ENCODE measurements around the gene APOBEC3F. TPM values are rescaled to one million over a fixed set of nuclear protein-coding genes. Genes with fewer than 3 reads are reported as not detected.
A peak's percentile ranks its signal among the peaks of the same experiment; 100 is the strongest.
"Not testable (repeated sequence)": the region's sequence is repeated elsewhere in the genome, so short reads cannot be mapped to it uniquely, and the experiment has no call there.

APOBEC3F gene
- polyA plus RNA-seq (2012; ENCODE audit: insufficient read depth, insufficient read length), result 2.5 TPM

GRCh38 chr22:39040538-39041296, at the start of gene APOBEC3F:
Gene APOBEC3F, plus strand, starts transcription at chr22:39040864. Its CDS starts 97 bp downstream, at chr22:39040961.
- not testable (repeated sequence) for DNase-seq (ENCODE audit: low read depth, low spot score)
- peak within 1 kb of the TSS; percentile 56 for H3K4me3 ChIP-seq (ENCODE audit: low read length)

- H3K4me3 ChIP-seq (ENCODE audit: low read length); DNase-seq (ENCODE audit: low read depth, low spot score): not testable (repeated sequence)
These were observed 47.7 kb upstream of the APOBEC3F start for GRCh38 chr22:38992871-38993371.

GRCh38 chr22:38996105-38996504, 44.6 kb upstream of the APOBEC3F start:
- no peak overlapping the region for H3K4me3 ChIP-seq (ENCODE audit: low read length)
- no peak for DNase-seq (ENCODE audit: low read depth, low spot score)

GRCh38 chr22:38997518-38997917, 43.1 kb upstream of the APOBEC3F start:
- H3K4me3 ChIP-seq (ENCODE audit: low read length), result no peak overlapping the region
- no peak for DNase-seq (ENCODE audit: low read depth, low spot score)

- peak; percentile 82 for DNase-seq (ENCODE audit: low read depth, low spot score)
These were observed 37.5 kb upstream of the APOBEC3F start for GRCh38 chr22:39003165-39003638.

GRCh38 chr22:39007177-39007576, 33.5 kb upstream of the APOBEC3F start:
- DNase-seq (ENCODE audit: low read depth, low spot score), result no peak
- no peak overlapping the region for H3K4me3 ChIP-seq (ENCODE audit: low read length)

More at GRCh38 chr22:39003165-39003638, 37.5 kb upstream of the APOBEC3F start:
- H3K4me3 ChIP-seq (ENCODE audit: low read length), result no peak overlapping the region

GRCh38 chr22:39008271-39008850, 32.3 kb upstream of the APOBEC3F start:
- H3K4me3 ChIP-seq (ENCODE audit: low read length); DNase-seq (ENCODE audit: low read depth, low spot score): not testable (repeated sequence)

- DNase-seq (ENCODE audit: low read depth, low spot score), result no peak
These were observed 29.7 kb upstream of the APOBEC3F start for GRCh38 chr22:39010946-39011345.

GRCh38 chr22:39012533-39013511, 27.8 kb upstream of the APOBEC3F start:
- H3K4me3 ChIP-seq (ENCODE audit: low read length), result no peak overlapping the region
- no peak for DNase-seq (ENCODE audit: low read depth, low spot score)

More at GRCh38 chr22:39010946-39011345, 29.7 kb upstream of the APOBEC3F start:
- H3K4me3 ChIP-seq (ENCODE audit: low read length), result no peak overlapping the region

- DNase-seq (ENCODE audit: low read depth, low spot score); H3K4me3 ChIP-seq (ENCODE audit: low read length): not testable (repeated sequence)
These were observed 27.1 kb upstream of the APOBEC3F start for GRCh38 chr22:39013561-39013941.

GRCh38 chr22:39013942-39014722, 26.5 kb upstream of the APOBEC3F start, which contains the start of gene APOBEC3C:
Gene APOBEC3C, plus strand, starts transcription at chr22:39014257. Its CDS starts 106 bp downstream, at chr22:39014363.
- peak; percentile 42 for DNase-seq (ENCODE audit: low read depth, low spot score)
- peak within 1 kb of the TSS; percentile 35 for H3K4me3 ChIP-seq (ENCODE audit: low read length)

GRCh38 chr22:39014723-39015121, 25.9 kb upstream of the APOBEC3F start:
- DNase-seq (ENCODE audit: low read depth, low spot score); H3K4me3 ChIP-seq (ENCODE audit: low read length): not testable (repeated sequence)

- no peak for DNase-seq (ENCODE audit: low read depth, low spot score)
- H3K4me3 ChIP-seq (ENCODE audit: low read length), result no peak overlapping the region
These were observed 24.1 kb upstream of the APOBEC3F start for GRCh38 chr22:39016592-39016991.

GRCh38 chr22:39017596-39018365, 22.9 kb upstream of the APOBEC3F start:
- DNase-seq (ENCODE audit: low read depth, low spot score), result no peak
- H3K4me3 ChIP-seq (ENCODE audit: low read length), result no peak overlapping the region

- H3K4me3 ChIP-seq (ENCODE audit: low read length), result peak overlapping the region; percentile 21; the same call in 1 of the 2 replicates
These were observed 20.5 kb upstream of the APOBEC3F start for GRCh38 chr22:39020021-39020651.

GRCh38 chr22:39021552-39022250, 19.0 kb upstream of the APOBEC3F start:
- DNase-seq (ENCODE audit: low read depth, low spot score), result no peak
- peak overlapping the region; percentile 73 for H3K4me3 ChIP-seq (ENCODE audit: low read length)

More at GRCh38 chr22:39020021-39020651, 20.5 kb upstream of the APOBEC3F start:
- not testable (repeated sequence) for DNase-seq (ENCODE audit: low read depth, low spot score)
